Measurements from ENCODE around the gene IQGAP2.
"Not testable (repeated sequence)": the region's sequence is repeated elsewhere in the genome, so short reads cannot be mapped to it uniquely, and the experiment has no call there.

IQGAP2 gene, protein sequence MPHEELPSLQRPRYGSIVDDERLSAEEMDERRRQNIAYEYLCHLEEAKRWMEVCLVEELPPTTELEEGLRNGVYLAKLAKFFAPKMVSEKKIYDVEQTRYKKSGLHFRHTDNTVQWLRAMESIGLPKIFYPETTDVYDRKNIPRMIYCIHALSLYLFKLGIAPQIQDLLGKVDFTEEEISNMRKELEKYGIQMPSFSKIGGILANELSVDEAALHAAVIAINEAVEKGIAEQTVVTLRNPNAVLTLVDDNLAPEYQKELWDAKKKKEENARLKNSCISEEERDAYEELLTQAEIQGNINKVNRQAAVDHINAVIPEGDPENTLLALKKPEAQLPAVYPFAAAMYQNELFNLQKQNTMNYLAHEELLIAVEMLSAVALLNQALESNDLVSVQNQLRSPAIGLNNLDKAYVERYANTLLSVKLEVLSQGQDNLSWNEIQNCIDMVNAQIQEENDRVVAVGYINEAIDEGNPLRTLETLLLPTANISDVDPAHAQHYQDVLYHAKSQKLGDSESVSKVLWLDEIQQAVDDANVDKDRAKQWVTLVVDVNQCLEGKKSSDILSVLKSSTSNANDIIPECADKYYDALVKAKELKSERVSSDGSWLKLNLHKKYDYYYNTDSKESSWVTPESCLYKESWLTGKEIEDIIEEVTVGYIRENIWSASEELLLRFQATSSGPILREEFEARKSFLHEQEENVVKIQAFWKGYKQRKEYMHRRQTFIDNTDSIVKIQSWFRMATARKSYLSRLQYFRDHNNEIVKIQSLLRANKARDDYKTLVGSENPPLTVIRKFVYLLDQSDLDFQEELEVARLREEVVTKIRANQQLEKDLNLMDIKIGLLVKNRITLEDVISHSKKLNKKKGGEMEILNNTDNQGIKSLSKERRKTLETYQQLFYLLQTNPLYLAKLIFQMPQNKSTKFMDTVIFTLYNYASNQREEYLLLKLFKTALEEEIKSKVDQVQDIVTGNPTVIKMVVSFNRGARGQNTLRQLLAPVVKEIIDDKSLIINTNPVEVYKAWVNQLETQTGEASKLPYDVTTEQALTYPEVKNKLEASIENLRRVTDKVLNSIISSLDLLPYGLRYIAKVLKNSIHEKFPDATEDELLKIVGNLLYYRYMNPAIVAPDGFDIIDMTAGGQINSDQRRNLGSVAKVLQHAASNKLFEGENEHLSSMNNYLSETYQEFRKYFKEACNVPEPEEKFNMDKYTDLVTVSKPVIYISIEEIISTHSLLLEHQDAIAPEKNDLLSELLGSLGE (N-terminal part only)

DNA sequence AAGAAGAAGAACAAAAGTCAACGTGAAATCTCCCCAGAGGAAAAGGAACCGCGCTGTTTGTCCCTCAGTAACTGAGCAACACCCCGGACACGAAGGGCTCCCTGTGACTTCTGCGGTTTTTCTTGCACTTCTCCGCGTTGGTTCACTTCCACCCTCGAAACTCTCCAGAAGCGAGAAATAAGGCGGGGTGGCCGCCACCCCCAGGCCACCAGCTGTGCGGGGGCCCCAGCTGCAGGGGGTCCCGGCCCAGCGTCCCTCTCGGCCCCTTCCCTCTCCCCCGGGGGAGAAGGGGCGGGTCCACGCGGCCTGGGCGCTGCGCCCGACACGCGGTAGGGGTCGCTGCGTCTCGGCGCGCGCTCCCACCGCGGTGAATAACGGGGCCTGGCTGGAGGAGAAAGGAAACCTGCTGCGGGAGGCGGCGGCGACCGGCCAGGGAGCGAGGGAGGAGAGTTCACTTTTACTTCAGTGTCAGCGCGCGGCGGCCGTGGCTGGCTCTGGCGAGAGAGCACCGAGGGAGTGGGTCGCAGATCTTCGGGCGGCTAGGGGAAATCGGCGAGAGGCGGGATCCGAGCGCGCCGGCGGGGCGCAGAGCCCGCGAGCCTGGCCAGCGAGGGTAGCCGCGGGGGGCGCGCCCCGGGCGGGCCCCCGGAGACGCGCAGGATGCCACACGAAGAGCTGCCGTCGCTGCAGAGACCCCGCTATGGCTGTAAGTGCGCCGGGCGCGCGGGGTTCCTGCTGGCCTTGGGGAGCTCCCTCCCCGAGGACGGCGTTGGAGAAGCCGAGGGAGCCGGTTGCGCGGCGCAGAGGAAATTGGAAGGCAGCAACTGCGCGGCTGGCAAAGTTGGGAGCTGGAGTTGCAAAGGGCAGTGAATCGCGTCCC, at the start of gene IQGAP2:
IQGAP2 (plus strand) TSS at position 400 of the 880 bp plus-strand sequence; CDS start at position 661, 261 bp downstream.
- no peak for FAIRE-seq

- FAIRE-seq = no peak
These were observed 46.2 kb upstream of the IQGAP2 start for GRCh38 chr5:76356887-76357286.

GRCh38 chr5:76363352-76364225, 39.5 kb upstream of the IQGAP2 start:
- no peak for FAIRE-seq

DNA sequence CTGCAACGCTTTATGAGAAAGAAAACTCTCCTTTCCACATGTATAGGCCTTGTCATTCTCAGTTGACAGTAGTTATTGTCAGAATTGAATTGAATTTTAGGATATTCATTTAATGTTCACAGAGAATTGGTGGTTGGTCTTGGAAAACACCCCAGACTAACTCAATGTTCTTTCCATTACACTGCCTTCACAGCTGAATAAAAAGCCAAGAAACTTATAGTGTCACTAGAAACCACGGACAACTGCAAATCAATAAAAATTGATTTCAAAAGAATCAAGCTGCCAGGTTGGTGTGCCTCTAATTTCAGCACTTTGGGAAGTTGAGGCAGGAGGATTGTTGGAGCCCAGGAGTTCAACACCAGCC, 38.9 kb upstream of the IQGAP2 start:
- FAIRE-seq = no peak

DNA sequence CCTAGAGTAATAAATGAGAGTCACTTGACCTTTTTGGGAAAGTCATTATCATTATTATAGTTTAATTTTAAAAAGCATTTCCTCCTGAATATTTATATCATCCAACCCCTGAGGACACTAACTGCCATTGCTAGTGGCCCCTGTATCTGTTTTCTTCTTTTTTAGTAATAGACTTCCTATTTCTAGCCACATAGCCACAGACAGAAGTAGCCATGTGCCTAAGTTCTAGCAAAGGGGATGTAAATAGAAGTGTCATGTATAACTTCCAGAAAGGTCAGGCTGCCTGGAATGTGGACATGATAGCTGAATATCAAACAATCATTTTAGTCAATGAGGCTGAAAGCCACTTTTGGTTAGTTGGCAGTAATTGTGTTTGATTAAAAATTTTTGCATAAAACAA, 37.5 kb upstream of the IQGAP2 start:
- no peak for FAIRE-seq

GRCh38 chr5:76366596-76366995, 36.5 kb upstream of the IQGAP2 start:
- FAIRE-seq = no peak

DNA sequence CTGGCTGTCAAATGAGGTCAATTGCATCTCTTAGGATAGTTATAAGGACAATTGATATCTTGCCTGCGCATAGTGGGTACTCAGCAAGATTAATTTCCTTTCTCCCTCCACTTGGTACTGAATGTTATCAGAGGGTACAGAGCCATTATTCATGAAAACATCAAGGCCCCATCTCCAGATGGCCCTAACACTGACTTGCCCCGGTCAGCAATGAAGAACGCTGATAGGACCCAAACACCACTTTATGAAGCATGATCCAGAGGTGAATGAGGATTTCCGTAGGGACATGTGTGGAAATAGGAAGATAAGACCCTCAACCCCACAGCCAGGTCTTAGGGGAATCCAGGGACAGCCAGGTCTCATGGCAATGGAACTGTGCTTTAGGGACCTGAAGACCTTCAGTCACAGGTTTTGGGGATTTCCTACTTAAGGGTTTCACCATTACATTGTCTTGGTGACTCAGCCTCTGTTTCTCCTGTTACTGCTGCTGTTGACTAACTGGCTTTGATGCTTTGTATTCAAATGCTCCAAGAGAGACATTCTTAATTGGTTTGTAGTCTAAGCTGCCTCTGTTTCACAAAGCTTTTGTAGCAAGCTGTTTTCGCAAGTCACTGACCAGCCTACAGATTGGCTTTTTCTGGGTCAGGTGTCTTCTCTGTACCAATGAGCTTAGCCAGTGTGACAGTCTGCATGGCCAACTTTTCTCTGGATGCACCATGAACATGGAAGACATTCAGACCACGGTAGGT, 35.3 kb upstream of the IQGAP2 start:
- no peak for FAIRE-seq

GRCh38 chr5:76368941-76369340, 34.1 kb upstream of the IQGAP2 start:
- FAIRE-seq = no peak

- FAIRE-seq = not testable (repeated sequence)
These were observed 33.4 kb upstream of the IQGAP2 start for GRCh38 chr5:76369668-76370067.

DNA sequence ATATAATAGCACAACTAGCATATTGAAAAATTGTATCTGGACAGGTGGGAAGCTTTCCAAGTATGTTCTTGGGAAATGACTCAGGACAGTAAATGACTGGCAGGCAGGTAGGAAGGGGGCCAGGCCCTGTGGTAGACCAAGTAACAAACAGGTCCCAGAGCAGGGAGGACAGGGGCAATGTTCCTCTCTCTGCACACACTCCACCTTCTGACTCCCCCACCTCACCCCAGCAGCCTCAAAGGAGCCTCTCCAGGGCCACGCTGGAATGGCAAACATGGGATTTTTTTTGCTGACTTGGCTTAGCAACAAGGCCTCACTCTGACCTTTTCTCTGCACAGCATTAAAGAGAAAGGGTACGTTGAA, 31.1 kb upstream of the IQGAP2 start:
- FAIRE-seq = no peak

GRCh38 chr5:76372323-76373054, 30.6 kb upstream of the IQGAP2 start:
- no peak for FAIRE-seq

GRCh38 chr5:76376148-76376865, 26.8 kb upstream of the IQGAP2 start:
- no peak for FAIRE-seq

DNA sequence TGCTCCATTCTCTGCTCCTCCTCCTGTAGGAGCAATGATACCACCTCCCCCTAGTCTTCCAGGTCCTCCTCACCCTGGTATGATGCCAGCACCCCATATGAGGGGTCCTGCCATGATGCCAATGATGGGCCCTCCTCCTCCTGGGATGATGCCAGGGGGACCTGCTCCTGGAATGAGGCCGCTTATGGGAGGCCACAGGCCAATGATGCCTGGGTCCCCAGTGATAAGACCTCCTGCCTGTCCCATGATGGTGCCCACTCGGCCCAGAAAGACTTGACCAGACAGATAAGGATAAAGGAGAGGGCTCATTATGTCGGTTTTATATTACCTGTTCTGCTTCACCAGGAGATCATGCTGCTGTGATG, 26.2 kb upstream of the IQGAP2 start:
- no peak for FAIRE-seq

DNA sequence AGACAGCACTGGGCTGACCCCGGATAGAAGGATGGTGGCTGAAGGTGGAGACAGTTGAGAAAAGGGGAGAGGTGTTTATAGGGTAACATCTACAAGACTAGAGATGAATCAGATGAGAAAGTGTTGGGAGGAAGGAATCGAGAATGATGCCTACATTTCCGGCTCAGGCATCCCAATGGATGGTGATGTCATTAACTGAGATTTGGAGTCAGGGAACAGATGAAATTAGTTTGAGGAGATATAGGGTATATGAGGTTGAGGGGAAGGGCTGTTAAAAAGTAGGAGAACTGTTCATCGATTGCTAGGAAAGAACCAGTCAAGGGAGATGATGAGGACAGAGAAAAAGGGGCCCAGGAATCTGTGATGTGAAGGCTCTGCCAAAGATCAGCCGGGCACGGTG, 24.7 kb upstream of the IQGAP2 start:
- FAIRE-seq = no peak

DNA sequence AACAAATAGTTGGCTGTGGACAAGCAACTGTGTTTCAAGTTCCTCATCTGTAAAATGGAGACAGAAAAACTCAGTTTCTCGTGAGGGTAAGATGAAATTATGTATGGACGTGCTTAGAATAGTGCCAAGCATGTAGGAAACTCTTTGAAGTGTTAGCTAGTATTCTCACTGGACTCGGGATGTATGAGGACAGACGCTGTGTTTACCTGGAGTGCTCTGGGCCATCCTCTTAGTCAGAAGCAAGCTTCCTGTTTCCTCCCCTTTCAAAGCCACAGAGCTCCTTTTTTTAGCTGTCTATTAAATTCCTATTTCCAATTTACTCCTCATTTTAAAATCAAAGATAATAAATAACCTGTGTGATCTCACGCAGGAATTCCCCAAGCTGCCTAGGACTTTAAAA, 23.8 kb upstream of the IQGAP2 start:
- no peak for FAIRE-seq

DNA sequence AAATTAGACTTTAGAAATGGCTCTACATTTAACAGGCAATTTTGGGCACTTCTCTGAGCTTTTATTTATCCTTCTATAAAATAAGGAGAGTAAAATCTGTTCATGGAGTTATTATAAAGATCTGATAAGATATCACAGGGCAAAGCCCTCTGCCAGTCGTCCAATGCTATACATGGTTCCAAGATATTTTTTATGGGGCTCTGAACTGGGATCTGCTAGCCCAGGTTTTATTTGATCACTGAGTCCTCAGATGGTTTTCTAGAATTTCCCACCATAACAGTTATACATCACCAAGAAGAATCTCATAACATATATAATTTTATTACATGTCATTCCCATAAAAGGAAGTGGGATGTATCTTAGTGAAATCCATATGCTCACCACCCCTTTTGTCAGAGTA, 23.2 kb upstream of the IQGAP2 start:
- FAIRE-seq = no peak

- FAIRE-seq = no peak
These were observed 22.6 kb upstream of the IQGAP2 start for GRCh38 chr5:76380346-76381066.

- no peak for FAIRE-seq
These were observed 19.8 kb upstream of the IQGAP2 start for GRCh38 chr5:76383126-76383832.

All from TTC549 (cell line).